ENCODE results near the gene ACTBL2. TPM values are rescaled to one million over a fixed set of nuclear protein-coding genes. Genes with fewer than 3 reads are reported as not detected.

Gene ACTBL2
- polyA plus RNA-seq, 1 of the 3 experiments (the other 2 are of a cell fraction) = 0.99 TPM

- no peak for DNase-seq
- peak overlapping the region; percentile 12; the same call in 1 of the 2 replicates for H2AFZ ChIP-seq (ENCODE audit: low read depth)
- H3K27ac ChIP-seq (ENCODE audit: low read depth in 2 of 2, low read length in 1 of 2) = peak overlapping the region in 1 of 2 experiments; percentile 57; a peak in 3 of 4 replicates
- H3K4me1 ChIP-seq (ENCODE audit: control insufficient read depth in 1 of 2, insufficient read depth in 2 of 2, low read depth in 1 of 2, low read length in 1 of 2) = peaks cover 6 to 15% of the 10 kb centered on the region in 2 experiments; a peak in 3 of 4 replicates
- no peak overlapping the region for H3K9ac ChIP-seq
- no peaks in the 10 kb centered on the region for H3K9me2 ChIP-seq
- H3K4me2 ChIP-seq = no peak overlapping the region
- H3K27me3 ChIP-seq (ENCODE audit: insufficient read depth) = no peaks in the 10 kb centered on the region
- H3F3A ChIP-seq (replicated peaks; ENCODE audit: insufficient read depth) = no peaks in the 10 kb centered on the region
- H4K20me1 ChIP-seq (ENCODE audit: insufficient read depth) = no peaks in the 10 kb centered on the region
- ChIA-PET POLR2A (no interaction called here), CTCF (interaction anchor here (1.2 kb wide), 1 partner anchor 955 kb away, joined by 3 read pairs; no protein-coding TSS in a partner anchor)
- H3K79me2 ChIP-seq (ENCODE audit: insufficient read depth) = no peaks in the 10 kb centered on the region
- H3K36me3 ChIP-seq (replicated peaks in 1 of 2; ENCODE audit: control insufficient read depth in 1 of 2, insufficient read depth in 2 of 2, low read length in 1 of 2) = no peaks in the 10 kb centered on the region
- TF ChIP-seq USF2 (IDR thresholded peaks at IDR 0.05; ENCODE audit: borderline replicate concordance, low read depth, low read length) = no peak
- peak; percentile 35; the same call in 1 of the 2 replicates for TF ChIP-seq YY1 (IDR thresholded peaks at IDR 0.05; ENCODE audit: low read depth)
- H3K9me3 ChIP-seq = no peaks in the 10 kb centered on the region
- no peak overlapping the region for H3K4me3 ChIP-seq (ENCODE audit: low read depth in 2 of 2, low read length in 1 of 2)
- 88% methylated on average over 5 of the region's 5 CpGs for WGBS (ENCODE audit: low lambda C conversion rate)
Measured at GRCh38 chr5:57505272-57506200, 22.9 kb upstream of the ACTBL2 start.

- Histone ChIP-seq H3K36me3 (replicated peaks in 1 of 2; ENCODE audit: control insufficient read depth in 1 of 2, insufficient read depth in 2 of 2, low read length in 1 of 2) (no peaks in the 10 kb centered on the region), H3F3A (replicated peaks; ENCODE audit: insufficient read depth) (no peaks in the 10 kb centered on the region), H3K27ac (ENCODE audit: low read depth in 2 of 2, low read length in 1 of 2) (peak overlapping the region; percentile 57 to 89; a peak in 3 of 4 replicates), H3K4me2 (no peak overlapping the region), H3K4me3 (ENCODE audit: low read depth in 2 of 2, low read length in 1 of 2) (no peak overlapping the region), H3K9me2 (no peaks in the 10 kb centered on the region), H3K9ac (no peak overlapping the region), H2AFZ (ENCODE audit: low read depth) (no peak overlapping the region), H3K27me3 (ENCODE audit: insufficient read depth) (no peaks in the 10 kb centered on the region), H3K9me3 (no peaks in the 10 kb centered on the region), H3K79me2 (ENCODE audit: insufficient read depth) (no peaks in the 10 kb centered on the region), H3K4me1 (ENCODE audit: control insufficient read depth in 1 of 2, insufficient read depth in 2 of 2, low read depth in 1 of 2, low read length in 1 of 2) (peaks cover 6 to 15% of the 10 kb centered on the region in 2 experiments; a peak in 3 of 4 replicates), H4K20me1 (ENCODE audit: insufficient read depth) (no peaks in the 10 kb centered on the region)
- CTCF ChIA-PET = interaction anchor here (1.2 kb wide), 1 partner anchor 957 kb away, joined by 3 read pairs; no protein-coding TSS in a partner anchor
- no peak for DNase-seq
- TF ChIP-seq, protein P1, sequence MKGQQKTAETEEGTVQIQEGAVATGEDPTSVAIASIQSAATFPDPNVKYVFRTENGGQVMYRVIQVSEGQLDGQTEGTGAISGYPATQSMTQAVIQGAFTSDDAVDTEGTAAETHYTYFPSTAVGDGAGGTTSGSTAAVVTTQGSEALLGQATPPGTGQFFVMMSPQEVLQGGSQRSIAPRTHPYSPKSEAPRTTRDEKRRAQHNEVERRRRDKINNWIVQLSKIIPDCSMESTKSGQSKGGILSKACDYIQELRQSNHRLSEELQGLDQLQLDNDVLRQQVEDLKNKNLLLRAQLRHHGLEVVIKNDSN (IDR thresholded peaks at IDR 0.05; ENCODE audit: borderline replicate concordance, low read depth) = peak; percentile 60; the same call in 1 of the 2 replicates
- TF ChIP-seq GABPA (IDR thresholded peaks at IDR 0.05; ENCODE audit: low read depth) = no peak
- POLR2A ChIA-PET = no interaction called here
- 83% methylated on average over 5 of the region's 5 CpGs for WGBS (ENCODE audit: low lambda C conversion rate)
Measured at GRCh38 chr5:57504357-57504756, 21.7 kb upstream of the ACTBL2 start.

DNA sequence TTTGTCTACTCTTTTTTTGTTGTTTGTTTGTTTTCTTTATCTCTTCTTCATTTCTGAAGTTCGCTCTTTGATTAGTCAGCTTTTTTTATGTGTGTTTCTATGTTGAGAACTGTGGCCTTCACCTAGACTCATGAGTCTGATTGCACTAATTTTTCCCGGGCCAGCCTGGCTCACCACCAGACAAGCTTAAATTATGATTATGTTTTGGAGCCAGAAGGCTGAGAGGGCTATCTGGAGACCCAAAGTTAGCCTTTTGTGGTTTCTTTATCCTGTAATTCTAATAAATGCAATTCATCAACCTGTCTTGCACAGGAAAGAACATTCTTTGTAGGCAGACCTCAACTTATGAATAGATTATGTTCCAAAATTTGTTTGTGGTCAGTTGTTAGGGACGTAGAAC is 20.8 kb upstream of the ACTBL2 start:
- CTCF ChIA-PET = interaction anchor here (1.0 to 5.8 kb wide), 2 partner anchors 165 to 958 kb away, joined by 4 to 59 read pairs; partner anchors contain the start of gene PLK2
- DNase-seq = no peak
- TF ChIP-seq, protein P2, sequence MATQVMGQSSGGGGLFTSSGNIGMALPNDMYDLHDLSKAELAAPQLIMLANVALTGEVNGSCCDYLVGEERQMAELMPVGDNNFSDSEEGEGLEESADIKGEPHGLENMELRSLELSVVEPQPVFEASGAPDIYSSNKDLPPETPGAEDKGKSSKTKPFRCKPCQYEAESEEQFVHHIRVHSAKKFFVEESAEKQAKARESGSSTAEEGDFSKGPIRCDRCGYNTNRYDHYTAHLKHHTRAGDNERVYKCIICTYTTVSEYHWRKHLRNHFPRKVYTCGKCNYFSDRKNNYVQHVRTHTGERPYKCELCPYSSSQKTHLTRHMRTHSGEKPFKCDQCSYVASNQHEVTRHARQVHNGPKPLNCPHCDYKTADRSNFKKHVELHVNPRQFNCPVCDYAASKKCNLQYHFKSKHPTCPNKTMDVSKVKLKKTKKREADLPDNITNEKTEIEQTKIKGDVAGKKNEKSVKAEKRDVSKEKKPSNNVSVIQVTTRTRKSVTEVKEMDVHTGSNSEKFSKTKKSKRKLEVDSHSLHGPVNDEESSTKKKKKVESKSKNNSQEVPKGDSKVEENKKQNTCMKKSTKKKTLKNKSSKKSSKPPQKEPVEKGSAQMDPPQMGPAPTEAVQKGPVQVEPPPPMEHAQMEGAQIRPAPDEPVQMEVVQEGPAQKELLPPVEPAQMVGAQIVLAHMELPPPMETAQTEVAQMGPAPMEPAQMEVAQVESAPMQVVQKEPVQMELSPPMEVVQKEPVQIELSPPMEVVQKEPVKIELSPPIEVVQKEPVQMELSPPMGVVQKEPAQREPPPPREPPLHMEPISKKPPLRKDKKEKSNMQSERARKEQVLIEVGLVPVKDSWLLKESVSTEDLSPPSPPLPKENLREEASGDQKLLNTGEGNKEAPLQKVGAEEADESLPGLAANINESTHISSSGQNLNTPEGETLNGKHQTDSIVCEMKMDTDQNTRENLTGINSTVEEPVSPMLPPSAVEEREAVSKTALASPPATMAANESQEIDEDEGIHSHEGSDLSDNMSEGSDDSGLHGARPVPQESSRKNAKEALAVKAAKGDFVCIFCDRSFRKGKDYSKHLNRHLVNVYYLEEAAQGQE (IDR thresholded peaks at IDR 0.05; ENCODE audit: low read depth, low read length) = no peak
- no peak for TF ChIP-seq TAF1 (IDR thresholded peaks at IDR 0.05; ENCODE audit: borderline replicate concordance, low read depth, low read length)
- TF ChIP-seq SMC3 (IDR thresholded peaks at IDR 0.05; ENCODE audit: low read depth, low read length) = no peak
- TF ChIP-seq MXI1 (IDR thresholded peaks at IDR 0.05; ENCODE audit: low read depth, low read length) = no peak
- no peak for TF ChIP-seq FOXJ3 (CRISPR knock-in tag; IDR thresholded peaks at IDR 0.05)
- TF ChIP-seq GABPA (IDR thresholded peaks at IDR 0.05; ENCODE audit: low read depth) = no peak
- TF ChIP-seq MAX (IDR thresholded peaks at IDR 0.05; ENCODE audit: low read depth) = peak; percentile 21; the same call in 1 of the 2 replicates
- TF ChIP-seq POLR2AphosphoS5 (IDR thresholded peaks at IDR 0.05; ENCODE audit: low read depth, low read length) = peak; percentile 68; the same call in 1 of the 2 replicates
- peak; percentile 78 to 91 for TF ChIP-seq EP300 (IDR thresholded peaks at IDR 0.05; ENCODE audit: borderline replicate concordance in 1 of 2, low read depth in 1 of 2, low read length in 1 of 2)
- 0 out of 2 replicates have a peak, but pooled peaks have one; percentile 14 for TF ChIP-seq ELF1 (IDR thresholded peaks at IDR 0.05)

More for the DNA sequence above, 20.8 kb upstream of the ACTBL2 start:
- Histone ChIP-seq H3K9me2 (no peaks in the 10 kb centered on the region), H4K20me1 (ENCODE audit: insufficient read depth) (no peaks in the 10 kb centered on the region), H3K79me2 (ENCODE audit: insufficient read depth) (no peaks in the 10 kb centered on the region), H3K4me3 (ENCODE audit: low read depth in 2 of 2, low read length in 1 of 2) (no peak overlapping the region), H3F3A (replicated peaks; ENCODE audit: insufficient read depth) (no peaks in the 10 kb centered on the region), H3K9ac (no peak overlapping the region), H3K27me3 (ENCODE audit: insufficient read depth) (no peaks in the 10 kb centered on the region), H3K4me2 (no peak overlapping the region; the same call in 1 of the 2 replicates), H3K27ac (ENCODE audit: low read depth in 2 of 2, low read length in 1 of 2) (peak overlapping the region; percentile 57 to 87; a peak in 3 of 4 replicates), H3K36me3 (replicated peaks in 1 of 2; ENCODE audit: control insufficient read depth in 1 of 2, insufficient read depth in 2 of 2, low read length in 1 of 2) (no peaks in the 10 kb centered on the region), H3K9me3 (no peaks in the 10 kb centered on the region), H3K4me1 (ENCODE audit: control insufficient read depth in 1 of 2, insufficient read depth in 2 of 2, low read depth in 1 of 2, low read length in 1 of 2) (peaks cover 6 to 15% of the 10 kb centered on the region in 2 experiments; a peak in 3 of 4 replicates), H2AFZ (ENCODE audit: low read depth) (no peak overlapping the region)
- 30% methylated on average over 3 of the region's 3 CpGs for WGBS (ENCODE audit: low lambda C conversion rate)
- POLR2A ChIA-PET = no interaction called here
